Measurements from ENCODE around the gene CAMK4.

DNA sequence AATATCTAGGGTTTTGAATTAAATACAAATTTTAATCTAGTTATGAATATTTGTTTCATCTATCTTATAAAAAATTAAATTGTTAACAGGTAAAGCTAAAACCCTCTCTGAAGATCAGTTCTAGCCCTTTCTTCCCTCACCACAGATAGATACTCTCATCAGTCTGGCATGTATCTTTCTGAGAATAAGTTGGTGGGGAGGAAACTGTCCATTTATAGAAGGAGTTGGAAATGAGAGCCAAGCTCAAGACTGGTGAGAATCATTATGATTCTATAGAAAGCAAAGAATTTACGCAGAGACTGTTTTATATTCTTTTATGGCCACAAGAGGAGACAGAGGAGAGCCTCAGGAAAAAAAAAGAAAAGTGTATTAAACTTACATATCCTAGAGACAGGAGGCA lies 229.1 kb downstream of the CAMK4 start:
- TF ChIP-seq CTCF (IDR thresholded peaks at IDR 0.05) (no peak), POLR2A (IDR thresholded peaks at IDR 0.05) (no peak), POLR2AphosphoS5 (IDR thresholded peaks at IDR 0.05) (no peak), EP300 (IDR thresholded peaks at IDR 0.05; ENCODE audit: low read depth) (no peak)

Measured in transverse colon (tissue), 4 donors.